Lower lobe of right lung (tissue), 2 donors: ENCODE measurements around the gene CDH22. TPM values are rescaled to one million over a fixed set of nuclear protein-coding genes. Genes with fewer than 3 reads are reported as not detected.

ENCODE experiments used
- ATAC-seq, 2 donors: fragments of 200-7000 bp; cut with Tn5 transposase; one replicate each; pipeline ENCODE4 v1.9.1; 2020 to 2022; ENCODE audit warnings: mild to moderate bottlenecking in 2 of 2, moderate library complexity in 2 of 2
- DNase-seq: peaks from one replicate; pipeline ENCODE4 v3.0.0-alpha.2; 2020
- H3K27ac ChIP-seq: fragments of 200-600 bp; one replicate; pipeline ENCODE4 v1.8.0; 2022
- H3K27me3 ChIP-seq: fragments of 200-600 bp; one replicate; pipeline ENCODE4 v1.8.0; 2022; ENCODE audit warnings: low read depth
- H3K36me3 ChIP-seq: fragments of 200-600 bp; one replicate; pipeline ENCODE4 v1.8.0; 2022; ENCODE audit warnings: mild to moderate bottlenecking
- H3K4me1 ChIP-seq: fragments of 200-600 bp; one replicate; pipeline ENCODE4 v1.8.0; 2022
- H3K4me3 ChIP-seq: fragments of 200-600 bp; one replicate; pipeline ENCODE4 v1.8.0; 2022; ENCODE audit warnings: mild to moderate bottlenecking
- H3K9me3 ChIP-seq: fragments of 200-600 bp; one replicate; pipeline ENCODE4 v1.8.0; 2022
- intact Hi-C: fragments of 100-400 bp; cut with DNase I; formaldehyde crosslinking; loops from one replicate; pipeline ENCODE4 v1.11.0; 2022
- total RNA-seq: library from RNA; stranded (reverse); fragmentation: NEBNext Ultra II Directional; extraction: Animal tissue kit (Norgen Biotek cat#: 25700); gene quantifications from one replicate; pipeline ENCODE4 v1.2.1, GENCODE V29; 2021
- TF ChIP-seq, protein P1 (sequence below): fragments of 200-600 bp; IDR thresholded peaks from one replicate; pipeline ENCODE4 v1.8.0; 2022; ENCODE audit warnings: antibody characterized with exemption, mild to moderate bottlenecking
- donor health status: DM: no; HTN: yes; CAD: no; lungs with severe emphysema.

CDH22 gene
- total RNA-seq, 1 donor from 2014 or later: 0.35 TPM

GRCh38 chr20:46346770-46347169, 38.5 kb upstream of the CDH22 start:
- intact Hi-C loops: no loop called here
- H3K4me1 ChIP-seq: peaks cover 15% of the 10 kb centered on the region
- peaks cover 29% of the 10 kb centered on the region for H3K36me3 ChIP-seq
- no peak overlapping the region for H3K27ac ChIP-seq
- peaks cover 14% of the 10 kb centered on the region for H3K27me3 ChIP-seq
- TF ChIP-seq, protein P1, sequence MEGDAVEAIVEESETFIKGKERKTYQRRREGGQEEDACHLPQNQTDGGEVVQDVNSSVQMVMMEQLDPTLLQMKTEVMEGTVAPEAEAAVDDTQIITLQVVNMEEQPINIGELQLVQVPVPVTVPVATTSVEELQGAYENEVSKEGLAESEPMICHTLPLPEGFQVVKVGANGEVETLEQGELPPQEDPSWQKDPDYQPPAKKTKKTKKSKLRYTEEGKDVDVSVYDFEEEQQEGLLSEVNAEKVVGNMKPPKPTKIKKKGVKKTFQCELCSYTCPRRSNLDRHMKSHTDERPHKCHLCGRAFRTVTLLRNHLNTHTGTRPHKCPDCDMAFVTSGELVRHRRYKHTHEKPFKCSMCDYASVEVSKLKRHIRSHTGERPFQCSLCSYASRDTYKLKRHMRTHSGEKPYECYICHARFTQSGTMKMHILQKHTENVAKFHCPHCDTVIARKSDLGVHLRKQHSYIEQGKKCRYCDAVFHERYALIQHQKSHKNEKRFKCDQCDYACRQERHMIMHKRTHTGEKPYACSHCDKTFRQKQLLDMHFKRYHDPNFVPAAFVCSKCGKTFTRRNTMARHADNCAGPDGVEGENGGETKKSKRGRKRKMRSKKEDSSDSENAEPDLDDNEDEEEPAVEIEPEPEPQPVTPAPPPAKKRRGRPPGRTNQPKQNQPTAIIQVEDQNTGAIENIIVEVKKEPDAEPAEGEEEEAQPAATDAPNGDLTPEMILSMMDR: no peak
- no peak for DNase-seq
- no peak for ATAC-seq
- no peaks in the 10 kb centered on the region for H3K9me3 ChIP-seq
- no peak overlapping the region for H3K4me3 ChIP-seq

GRCh38 chr20:46344488-46345162, 36.3 kb upstream of the CDH22 start:
- intact Hi-C loops: no loop called here
- Histone ChIP-seq H3K4me1 (peaks cover 15% of the 10 kb centered on the region), H3K27me3 (peaks cover 31% of the 10 kb centered on the region), H3K36me3 (peaks cover 12% of the 10 kb centered on the region), H3K9me3 (no peaks in the 10 kb centered on the region), H3K4me3 (no peak overlapping the region), H3K27ac (no peak overlapping the region)
- no peak for ATAC-seq
- TF ChIP-seq, protein P1: no peak
- no peak for DNase-seq

DNA sequence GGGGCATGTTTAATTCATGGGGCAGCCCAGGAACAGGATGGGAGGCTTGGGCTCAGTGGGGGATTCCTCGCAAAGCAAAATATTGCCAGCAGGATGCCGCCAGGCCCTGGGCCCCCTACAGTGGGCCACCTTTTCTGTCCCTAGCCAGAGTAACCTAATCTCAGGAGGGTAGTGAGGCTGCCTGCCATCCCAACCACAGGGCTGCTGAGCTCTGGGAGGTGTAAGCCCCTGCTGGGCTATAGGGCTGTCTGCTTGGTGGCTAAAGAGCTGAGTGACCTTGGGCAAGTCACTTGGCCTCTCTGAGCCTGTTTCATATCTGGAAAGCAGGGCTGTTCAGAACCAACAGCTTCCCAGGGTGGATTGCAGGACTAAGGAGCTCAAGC, 35.7 kb upstream of the CDH22 start:
- TF ChIP-seq, protein P1: no peak
- H3K4me3 ChIP-seq: no peak overlapping the region
- DNase-seq (no peak), ATAC-seq (no peak)
- peaks cover 37% of the 10 kb centered on the region for H3K27me3 ChIP-seq
- intact Hi-C loops: no loop called here
- no peaks in the 10 kb centered on the region for H3K9me3 ChIP-seq
- H3K36me3 ChIP-seq: peaks cover 12% of the 10 kb centered on the region
- H3K27ac ChIP-seq: no peak overlapping the region
- H3K4me1 ChIP-seq: peaks cover 15% of the 10 kb centered on the region

GRCh38 chr20:46343348-46343974, 35.2 kb upstream of the CDH22 start:
- ATAC-seq: peak; percentile 19 to 31
- no peaks in the 10 kb centered on the region for H3K9me3 ChIP-seq
- H3K4me3 ChIP-seq: peak overlapping the region; percentile 3
- no peak overlapping the region for H3K27ac ChIP-seq
- H3K36me3 ChIP-seq: peaks cover 12% of the 10 kb centered on the region
- intact Hi-C loops: no loop called here
- DNase-seq: no peak
- TF ChIP-seq, protein P1: no peak
- peaks cover 42% of the 10 kb centered on the region for H3K27me3 ChIP-seq
- peaks cover 15% of the 10 kb centered on the region for H3K4me1 ChIP-seq

- no peaks in the 10 kb centered on the region for H3K9me3 ChIP-seq
- TF ChIP-seq, protein P1: no peak
- intact Hi-C loops: no loop called here
- H3K4me3 ChIP-seq: peak overlapping the region; percentile 3
- no peak overlapping the region for H3K27ac ChIP-seq
- H3K4me1 ChIP-seq: peaks cover 15% of the 10 kb centered on the region
- H3K27me3 ChIP-seq: peaks cover 50% of the 10 kb centered on the region
- DNase-seq: no peak
- H3K36me3 ChIP-seq: peaks cover 7% of the 10 kb centered on the region
- no peak for ATAC-seq
These were observed 34.4 kb upstream of the CDH22 start for GRCh38 chr20:46342451-46343347.
